Mononuclear cell (primary cell): ENCODE measurements around the gene PCDH7. TPM values are rescaled to one million over a fixed set of nuclear protein-coding genes. Genes with fewer than 3 reads are reported as not detected.

Experiments
- H3K27me3 ChIP-seq: 2 replicates; pipeline ENCODE4 v1.6.0; 2011; ENCODE audit warnings: low read length, control low read depth; ENCODE audit not compliant: insufficient read depth
- H3K4me1 ChIP-seq: 2 replicates; pipeline ENCODE4 v1.5.1; 2011; ENCODE audit warnings: mild to moderate bottlenecking, low read length, control low read depth; ENCODE audit not compliant: insufficient read depth
- H3K4me3 ChIP-seq: 2 replicates; pipeline ENCODE4 v1.5.1; 2011; ENCODE audit warnings: mild to moderate bottlenecking, low read length, moderate library complexity
- H3K9me3 ChIP-seq: 2 replicates; pipeline ENCODE4 v1.5.1; 2011; ENCODE audit warnings: low read depth, mild to moderate bottlenecking, control low read depth, low read length
- total RNA-seq: library from RNA; depleted of rRNA; stranded (reverse); fragments of >200 nt; gene quantifications from one replicate; pipeline ENCODE4 v1.2.3, GENCODE V29; 2012

Gene PCDH7
- total RNA-seq, 1 donor, result not detected

DNA sequence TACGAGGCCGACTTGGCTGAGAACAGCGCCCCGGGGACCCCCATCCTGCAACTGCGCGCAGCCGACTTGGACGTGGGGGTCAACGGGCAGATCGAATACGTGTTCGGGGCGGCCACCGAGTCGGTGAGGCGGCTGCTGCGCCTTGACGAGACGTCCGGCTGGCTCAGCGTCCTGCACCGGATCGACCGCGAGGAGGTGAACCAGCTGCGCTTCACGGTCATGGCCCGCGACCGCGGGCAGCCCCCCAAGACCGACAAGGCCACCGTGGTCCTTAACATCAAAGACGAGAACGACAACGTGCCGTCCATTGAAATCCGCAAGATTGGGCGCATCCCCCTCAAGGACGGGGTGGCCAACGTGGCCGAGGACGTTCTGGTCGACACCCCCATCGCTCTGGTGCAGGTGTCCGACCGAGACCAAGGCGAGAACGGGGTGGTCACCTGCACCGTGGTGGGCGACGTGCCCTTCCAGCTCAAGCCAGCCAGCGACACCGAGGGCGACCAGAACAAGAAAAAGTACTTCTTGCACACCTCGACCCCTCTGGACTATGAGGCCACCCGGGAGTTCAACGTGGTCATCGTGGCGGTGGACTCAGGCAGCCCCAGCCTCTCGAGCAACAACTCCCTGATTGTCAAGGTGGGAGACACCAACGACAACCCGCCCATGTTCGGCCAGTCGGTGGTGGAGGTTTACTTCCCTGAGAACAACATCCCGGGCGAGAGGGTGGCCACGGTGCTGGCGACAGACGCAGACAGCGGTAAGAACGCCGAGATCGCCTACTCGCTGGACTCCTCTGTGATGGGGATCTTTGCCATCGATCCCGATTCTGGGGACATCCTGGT, 2.4 kb downstream of the PCDH7 start:
- peaks cover 68% of the 10 kb centered on the region for H3K27me3 ChIP-seq

DNA sequence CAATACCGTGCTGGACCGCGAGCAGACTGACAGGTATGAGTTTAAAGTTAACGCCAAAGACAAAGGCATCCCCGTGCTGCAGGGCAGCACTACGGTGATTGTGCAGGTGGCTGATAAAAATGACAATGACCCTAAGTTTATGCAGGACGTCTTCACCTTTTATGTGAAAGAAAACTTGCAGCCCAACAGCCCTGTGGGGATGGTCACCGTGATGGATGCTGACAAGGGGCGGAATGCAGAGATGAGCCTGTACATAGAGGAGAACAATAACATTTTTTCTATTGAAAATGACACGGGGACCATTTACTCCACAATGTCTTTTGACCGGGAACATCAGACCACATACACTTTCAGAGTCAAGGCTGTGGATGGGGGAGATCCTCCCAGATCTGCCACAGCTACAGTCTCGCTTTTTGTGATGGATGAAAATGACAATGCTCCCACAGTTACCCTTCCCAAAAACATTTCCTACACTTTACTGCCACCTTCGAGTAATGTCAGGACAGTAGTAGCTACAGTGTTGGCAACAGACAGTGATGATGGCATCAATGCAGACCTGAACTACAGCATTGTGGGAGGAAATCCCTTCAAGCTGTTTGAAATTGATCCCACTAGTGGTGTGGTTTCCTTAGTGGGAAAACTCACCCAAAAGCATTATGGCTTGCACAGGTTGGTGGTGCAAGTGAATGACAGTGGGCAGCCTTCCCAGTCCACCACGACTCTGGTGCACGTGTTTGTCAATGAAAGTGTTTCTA, 3.2 kb downstream of the PCDH7 start:
- no peak overlapping the region for H3K4me3 ChIP-seq
- peaks cover 4% of the 10 kb centered on the region for H3K4me1 ChIP-seq
- H3K27me3 ChIP-seq, result peaks cover 60% of the 10 kb centered on the region
- no peaks in the 10 kb centered on the region for H3K9me3 ChIP-seq

More for the DNA sequence above, 2.4 kb downstream of the PCDH7 start:
- H3K4me1 ChIP-seq, result peaks cover 4% of the 10 kb centered on the region
- H3K4me3 ChIP-seq, result no peak overlapping the region
- H3K9me3 ChIP-seq, result no peaks in the 10 kb centered on the region

DNA sequence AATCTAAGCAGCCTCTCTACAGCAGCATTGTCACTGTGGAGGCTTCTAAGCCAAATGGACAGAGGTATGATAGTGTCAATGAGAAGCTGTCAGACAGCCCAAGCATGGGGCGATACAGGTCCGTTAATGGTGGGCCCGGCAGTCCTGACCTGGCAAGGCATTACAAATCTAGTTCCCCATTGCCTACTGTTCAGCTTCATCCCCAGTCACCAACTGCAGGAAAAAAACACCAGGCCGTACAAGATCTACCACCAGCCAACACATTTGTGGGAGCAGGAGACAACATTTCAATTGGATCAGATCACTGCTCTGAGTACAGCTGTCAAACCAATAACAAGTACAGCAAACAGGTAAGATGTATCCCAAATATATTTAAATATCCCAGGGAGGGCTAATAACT, 4.1 kb downstream of the PCDH7 start:
- Histone ChIP-seq H3K27me3 (peaks cover 52% of the 10 kb centered on the region), H3K4me1 (peaks cover 4% of the 10 kb centered on the region), H3K9me3 (no peaks in the 10 kb centered on the region), H3K4me3 (no peak overlapping the region)

DNA sequence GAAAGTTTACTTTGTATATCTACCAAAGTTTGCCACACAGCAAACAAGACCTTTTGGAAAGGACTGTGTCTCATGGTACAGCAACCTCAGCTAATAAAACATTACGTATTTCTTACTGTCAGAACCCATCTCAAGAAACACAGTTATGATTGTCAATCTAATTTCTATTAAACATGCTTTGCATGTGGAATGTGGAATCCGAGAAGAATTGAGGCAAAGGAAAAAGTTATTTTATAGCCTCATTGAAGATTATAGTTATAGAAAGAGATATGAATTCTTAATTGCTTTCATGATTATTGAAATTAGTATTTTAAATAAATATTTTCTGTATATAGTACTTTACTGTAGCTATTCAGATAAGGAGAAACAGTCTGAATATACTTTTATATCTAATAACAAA, 5.4 kb downstream of the PCDH7 start:
- Histone ChIP-seq H3K4me3 (no peak overlapping the region), H3K9me3 (no peaks in the 10 kb centered on the region), H3K4me1 (no peaks in the 10 kb centered on the region), H3K27me3 (peaks cover 40% of the 10 kb centered on the region)

DNA sequence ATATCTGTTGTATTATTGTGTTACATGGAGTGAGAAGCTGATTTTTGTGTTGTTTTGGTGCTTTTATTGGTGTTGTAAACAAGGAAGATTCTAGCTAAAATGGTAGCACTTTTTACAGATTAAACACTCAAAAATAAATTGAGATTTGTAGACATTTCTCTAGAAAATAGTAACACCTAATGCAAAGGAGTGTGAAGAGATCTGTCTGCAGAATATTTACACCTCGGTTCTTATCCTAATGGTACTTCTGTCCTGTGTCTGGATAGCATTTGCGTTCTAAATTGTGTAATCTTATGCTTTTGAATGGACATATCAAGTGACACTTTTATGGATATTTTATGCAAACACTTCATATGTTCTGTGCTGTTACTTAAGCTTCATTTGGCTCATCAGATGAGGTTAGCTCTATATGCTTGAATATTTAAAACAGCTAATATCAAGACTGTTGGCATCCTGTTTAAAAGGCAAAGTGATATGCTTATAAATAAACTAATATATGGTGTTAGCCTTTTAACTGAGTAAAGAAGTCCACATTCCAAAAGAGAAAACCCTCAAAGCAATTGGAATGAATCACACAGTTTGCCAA, 6.0 kb downstream of the PCDH7 start:
- no peaks in the 10 kb centered on the region for H3K9me3 ChIP-seq
- H3K4me1 ChIP-seq, result no peaks in the 10 kb centered on the region
- peaks cover 36% of the 10 kb centered on the region for H3K27me3 ChIP-seq
- no peak overlapping the region for H3K4me3 ChIP-seq

DNA sequence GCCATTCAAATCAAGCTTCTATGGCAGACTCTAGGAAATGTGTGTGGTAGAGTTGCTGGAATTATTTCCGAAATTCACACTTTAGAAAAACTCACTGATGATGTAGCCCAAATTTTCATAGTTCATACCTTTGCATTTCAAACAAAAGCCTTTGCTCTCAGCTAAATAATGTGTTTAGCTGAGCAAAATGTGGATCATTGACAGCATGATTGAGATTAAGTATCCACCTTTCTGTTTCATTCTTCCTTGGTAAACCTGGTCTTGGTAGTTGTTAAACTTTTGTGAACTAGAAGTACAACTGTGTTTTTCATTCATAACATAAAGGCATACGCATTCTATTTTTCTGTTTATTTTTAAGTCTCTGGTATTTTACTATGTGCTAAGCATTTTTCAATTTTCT, 7.2 kb downstream of the PCDH7 start:
- no peaks in the 10 kb centered on the region for H3K9me3 ChIP-seq

DNA sequence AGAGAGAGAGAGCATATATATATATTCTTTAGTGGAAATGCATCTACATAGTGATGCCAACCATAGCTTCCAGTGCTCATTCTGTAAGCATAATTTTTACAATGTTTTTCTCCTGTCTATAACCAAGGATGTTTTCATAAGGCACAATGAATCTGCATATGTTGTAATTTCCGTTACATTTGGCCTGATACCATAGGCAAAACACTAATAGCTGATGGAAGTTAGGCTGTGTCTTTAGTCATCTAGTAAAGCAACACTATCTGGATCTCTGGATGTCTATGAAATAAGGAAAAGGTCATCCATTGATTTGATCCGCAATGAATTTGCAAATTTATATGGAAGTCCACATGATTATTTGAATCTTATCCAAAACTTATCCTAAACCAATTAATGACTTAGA, 8.1 kb downstream of the PCDH7 start:
- Histone ChIP-seq H3K27me3 (peaks cover 17% of the 10 kb centered on the region), H3K4me1 (no peaks in the 10 kb centered on the region), H3K9me3 (no peaks in the 10 kb centered on the region)

More for the DNA sequence above, 7.2 kb downstream of the PCDH7 start:
- peaks cover 26% of the 10 kb centered on the region for H3K27me3 ChIP-seq
- H3K4me3 ChIP-seq, result no peak overlapping the region
- no peaks in the 10 kb centered on the region for H3K4me1 ChIP-seq

DNA sequence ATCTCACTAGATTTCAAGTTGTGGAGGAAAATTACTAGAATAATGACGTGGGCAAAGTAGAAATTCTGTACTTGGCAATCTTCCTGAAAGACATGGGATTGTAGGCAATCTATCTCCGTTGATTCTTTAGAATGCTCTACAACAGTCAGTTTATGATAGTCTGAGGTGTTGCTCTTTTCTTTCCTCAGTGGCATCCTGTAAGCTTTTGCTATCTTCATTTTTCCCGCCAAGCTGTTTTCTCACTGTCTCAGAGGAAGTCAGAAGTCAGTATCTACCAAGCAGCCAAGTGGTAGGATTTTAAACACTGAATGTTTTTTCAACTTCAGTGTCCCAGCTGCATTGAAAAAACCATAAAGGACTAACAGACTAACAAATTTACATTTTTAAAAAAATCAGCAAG, 23.7 kb downstream of the PCDH7 start:
- H3K4me3 ChIP-seq, result no peak overlapping the region
- no peaks in the 10 kb centered on the region for H3K9me3 ChIP-seq
- H3K27me3 ChIP-seq, result no peaks in the 10 kb centered on the region
- no peaks in the 10 kb centered on the region for H3K4me1 ChIP-seq

More for the DNA sequence above, 8.1 kb downstream of the PCDH7 start:
- no peak overlapping the region for H3K4me3 ChIP-seq

DNA sequence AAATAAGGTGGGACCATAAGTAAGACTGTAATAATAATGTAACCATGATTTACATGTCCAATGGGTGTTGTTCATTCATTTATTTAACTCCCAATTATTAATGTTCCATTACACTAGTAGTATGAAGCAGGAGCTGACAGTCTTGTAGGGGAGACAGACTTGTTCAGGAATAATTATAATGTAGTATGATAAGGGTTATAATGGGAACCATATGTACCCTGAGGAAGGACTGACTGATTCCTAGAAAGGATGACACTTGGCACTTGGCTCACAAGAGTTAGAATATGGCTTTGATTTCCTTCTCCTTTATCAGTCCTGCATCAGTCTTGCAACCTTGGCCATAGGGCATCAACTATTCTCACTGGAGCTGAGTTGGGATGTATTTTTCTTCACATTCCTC, 24.2 kb downstream of the PCDH7 start:
- no peaks in the 10 kb centered on the region for H3K27me3 ChIP-seq

DNA sequence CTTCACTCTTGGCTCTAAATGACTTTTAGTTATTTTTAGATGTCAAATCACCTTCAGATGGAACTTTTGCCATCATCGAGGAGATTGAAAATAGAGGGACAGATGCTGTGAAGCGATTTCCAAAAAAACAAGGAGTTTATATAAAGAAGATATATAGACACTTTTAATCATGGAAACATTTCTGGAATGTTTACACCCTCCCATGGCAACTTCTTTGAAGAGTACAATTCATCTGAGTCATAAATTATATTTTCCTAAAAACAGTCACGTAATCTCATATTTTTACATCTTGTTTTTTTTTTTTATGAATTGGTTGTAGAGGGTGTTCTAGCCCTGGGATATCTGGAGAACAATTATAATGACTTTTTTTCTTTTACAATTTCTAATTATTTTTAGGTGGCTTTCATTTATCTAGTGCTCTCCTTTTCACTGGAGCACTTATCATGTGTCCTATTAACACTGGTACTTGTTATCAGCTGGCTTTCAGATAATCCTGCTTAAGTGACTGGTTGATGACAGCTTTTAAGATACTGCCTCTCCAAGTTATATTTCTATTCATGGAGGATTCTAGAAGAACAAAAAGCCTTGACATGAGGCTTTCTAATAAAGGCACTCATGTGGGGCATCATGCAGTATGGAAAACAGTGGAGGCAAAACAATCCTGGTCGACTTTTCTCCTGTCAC, 24.9 kb downstream of the PCDH7 start:
- no peak overlapping the region for H3K4me3 ChIP-seq
- no peaks in the 10 kb centered on the region for H3K9me3 ChIP-seq
- no peaks in the 10 kb centered on the region for H3K27me3 ChIP-seq
- no peaks in the 10 kb centered on the region for H3K4me1 ChIP-seq

More for the DNA sequence above, 24.2 kb downstream of the PCDH7 start:
- Histone ChIP-seq H3K4me1 (no peaks in the 10 kb centered on the region), H3K9me3 (no peaks in the 10 kb centered on the region), H3K4me3 (no peak overlapping the region)

DNA sequence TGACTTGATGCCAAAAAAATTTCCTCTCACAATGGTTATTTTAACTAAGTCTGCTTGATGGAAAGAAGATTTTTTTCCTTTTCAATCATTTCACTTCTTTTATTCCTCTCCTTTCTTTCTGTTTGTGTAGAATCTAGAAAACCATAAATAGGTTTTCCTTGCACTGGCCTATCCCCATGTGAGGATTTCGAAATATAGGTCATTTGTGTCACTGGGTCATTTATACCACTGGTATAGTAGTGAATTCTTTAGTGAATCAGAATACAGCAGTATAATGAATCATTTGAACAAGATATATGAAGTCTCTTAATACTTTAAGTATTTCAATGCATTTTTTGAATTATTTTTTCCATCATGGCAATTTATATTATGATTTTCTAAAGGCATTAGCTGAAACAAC, 26.6 kb downstream of the PCDH7 start:
- H3K4me3 ChIP-seq, result no peak overlapping the region
- H3K9me3 ChIP-seq, result no peaks in the 10 kb centered on the region
- H3K4me1 ChIP-seq, result no peaks in the 10 kb centered on the region
- H3K27me3 ChIP-seq, result no peaks in the 10 kb centered on the region

DNA sequence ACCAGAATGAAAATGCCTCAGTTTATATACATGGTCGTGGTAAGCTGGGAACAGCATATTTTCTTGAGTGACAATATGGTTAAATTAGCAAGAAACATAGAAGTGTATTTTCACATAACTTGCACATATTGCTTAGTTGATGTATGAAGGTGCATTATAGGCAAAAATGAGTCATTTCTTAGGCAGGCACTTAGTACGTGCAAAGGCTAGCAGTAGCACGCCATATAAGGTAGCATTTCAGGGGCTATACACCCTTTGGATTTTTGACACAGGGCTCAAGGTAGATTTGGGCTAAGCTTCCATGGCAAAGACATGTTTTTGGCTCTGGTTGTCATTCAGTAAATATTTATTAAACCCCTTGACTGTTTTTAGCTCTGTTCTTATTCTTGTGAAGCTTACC, 33.1 kb downstream of the PCDH7 start:
- Histone ChIP-seq H3K4me3 (no peak overlapping the region), H3K9me3 (no peaks in the 10 kb centered on the region), H3K4me1 (no peaks in the 10 kb centered on the region), H3K27me3 (no peaks in the 10 kb centered on the region)

DNA sequence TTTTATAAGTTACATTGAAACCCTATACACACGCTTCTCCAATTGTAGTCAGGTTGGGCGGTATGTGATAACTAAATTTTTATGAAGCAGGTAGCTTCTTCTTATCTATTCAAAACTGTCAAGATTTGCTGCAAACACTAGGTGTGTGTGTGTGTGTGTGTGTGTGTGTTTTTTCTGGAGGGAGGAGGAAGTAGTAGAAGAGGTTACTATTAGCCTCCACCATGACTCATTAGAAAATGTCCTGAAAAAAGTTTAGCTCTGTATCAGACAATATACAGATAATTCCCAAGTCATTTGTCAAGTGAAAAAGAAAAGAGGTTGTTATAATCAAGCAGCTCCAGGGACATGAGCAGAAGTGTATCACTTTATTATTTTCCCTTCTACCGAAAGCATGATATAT, 33.9 kb downstream of the PCDH7 start:
- no peaks in the 10 kb centered on the region for H3K9me3 ChIP-seq
- no peaks in the 10 kb centered on the region for H3K4me1 ChIP-seq
- no peaks in the 10 kb centered on the region for H3K27me3 ChIP-seq

DNA sequence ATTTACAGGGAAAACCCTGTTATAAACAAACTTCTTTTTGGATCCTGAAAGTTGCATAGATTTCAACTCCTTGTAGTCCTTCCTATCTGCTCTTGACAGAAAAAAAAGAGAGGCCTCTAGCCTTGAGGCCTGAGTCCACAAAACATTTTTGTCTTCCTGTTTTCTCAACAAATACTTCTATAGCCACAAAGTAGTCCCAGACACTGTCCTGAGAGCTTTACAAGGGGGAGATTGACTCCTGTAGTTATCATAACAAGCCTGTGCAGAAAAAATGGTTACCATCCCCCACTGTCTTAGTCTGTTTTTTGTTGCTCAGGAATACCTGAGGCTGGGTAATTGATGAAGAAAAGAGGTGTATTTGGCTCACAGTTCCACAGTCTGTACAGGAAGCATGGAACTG, 35.2 kb downstream of the PCDH7 start:
- Histone ChIP-seq H3K27me3 (no peaks in the 10 kb centered on the region), H3K4me3 (no peak overlapping the region), H3K4me1 (no peaks in the 10 kb centered on the region), H3K9me3 (no peaks in the 10 kb centered on the region)

More for the DNA sequence above, 33.9 kb downstream of the PCDH7 start:
- H3K4me3 ChIP-seq, result no peak overlapping the region

DNA sequence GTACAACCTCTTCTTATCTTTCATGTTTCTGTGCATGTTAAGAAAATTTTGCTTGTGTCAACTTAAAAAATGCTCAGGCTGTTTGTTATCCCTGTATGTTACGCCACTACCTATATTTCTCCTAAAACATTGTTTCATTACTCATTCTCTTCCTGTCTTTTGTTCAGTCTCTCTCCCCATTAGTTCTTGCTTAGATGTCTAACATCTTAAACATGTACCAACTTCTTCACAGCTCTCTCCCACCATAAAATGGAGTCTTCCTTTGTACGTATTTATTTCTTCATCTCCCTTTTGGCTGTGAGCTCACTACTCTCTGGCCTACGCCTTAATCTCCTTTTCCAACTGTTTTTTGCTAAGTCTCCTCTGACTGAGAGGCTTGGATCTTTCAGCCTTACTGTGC, 36.4 kb downstream of the PCDH7 start:
- Histone ChIP-seq H3K4me1 (no peaks in the 10 kb centered on the region), H3K27me3 (no peaks in the 10 kb centered on the region), H3K4me3 (no peak overlapping the region), H3K9me3 (no peaks in the 10 kb centered on the region)
